T-helper 22 cell (primary cell): ENCODE results near the gene NBPF26.
"Not testable (repeated sequence)": the region's sequence is repeated elsewhere in the genome, so short reads cannot be mapped to it uniquely, and the experiment has no call there.

Experiments
- DNase-seq: peaks from one replicate; pipeline ENCODE4 v3.0.0-alpha.2; 2020; ENCODE audit warnings: low read depth

Gene NBPF26

GRCh38 chr1:120858144-120858543, 134.4 kb downstream of the NBPF26 start:
- not testable (repeated sequence) for DNase-seq

- DNase-seq, result not testable (repeated sequence)
These were observed 136.0 kb downstream of the NBPF26 start for GRCh38 chr1:120859615-120860234.

- not testable (repeated sequence) for DNase-seq
These were observed 154.5 kb downstream of the NBPF26 start for GRCh38 chr1:120878206-120878605.

- not testable (repeated sequence) for DNase-seq
These were observed 156.3 kb downstream of the NBPF26 start for GRCh38 chr1:120880056-120880455.

GRCh38 chr1:120881934-120882333, 158.2 kb downstream of the NBPF26 start:
- not testable (repeated sequence) for DNase-seq
